Measurements from ENCODE around the gene ALK. TPM values are rescaled to one million over a fixed set of nuclear protein-coding genes. Genes with fewer than 3 reads are reported as not detected.
A peak's percentile ranks its signal among the peaks of the same experiment; 100 is the strongest.

Gene ALK
- not detected for total RNA-seq
- long read RNA-seq = 0 reads

DNA sequence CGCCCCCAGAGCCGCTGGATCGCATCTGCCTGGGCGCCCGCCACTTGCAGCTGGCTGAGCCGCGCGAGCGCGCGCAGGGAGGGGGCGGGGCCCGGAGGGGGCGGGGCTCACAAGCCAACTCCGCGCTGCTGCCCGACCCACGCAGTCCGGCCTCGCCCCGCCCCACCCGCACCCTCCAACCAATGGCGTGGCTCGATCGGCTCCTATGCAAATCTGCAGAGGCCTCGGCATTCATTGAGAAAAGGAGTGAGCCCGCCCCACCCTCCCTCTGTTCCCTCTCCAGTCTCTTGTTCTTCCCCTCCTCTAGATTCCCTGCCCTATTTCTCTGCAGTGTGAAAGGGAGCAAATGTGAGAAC, at the start of gene ALK:
ALK (minus strand) TSS at position 27 of the 356 bp plus-strand sequence. CDS start 927 bp downstream, outside the sequence.
- intact Hi-C loops (cut with micrococcal nuclease) = loop anchor here (5.0 kb wide), 1 partner anchor 106 kb away; no protein-coding TSS in a partner anchor
- ATAC-seq = peak; percentile 99
- DNase-seq = peak; percentile 92

DNA sequence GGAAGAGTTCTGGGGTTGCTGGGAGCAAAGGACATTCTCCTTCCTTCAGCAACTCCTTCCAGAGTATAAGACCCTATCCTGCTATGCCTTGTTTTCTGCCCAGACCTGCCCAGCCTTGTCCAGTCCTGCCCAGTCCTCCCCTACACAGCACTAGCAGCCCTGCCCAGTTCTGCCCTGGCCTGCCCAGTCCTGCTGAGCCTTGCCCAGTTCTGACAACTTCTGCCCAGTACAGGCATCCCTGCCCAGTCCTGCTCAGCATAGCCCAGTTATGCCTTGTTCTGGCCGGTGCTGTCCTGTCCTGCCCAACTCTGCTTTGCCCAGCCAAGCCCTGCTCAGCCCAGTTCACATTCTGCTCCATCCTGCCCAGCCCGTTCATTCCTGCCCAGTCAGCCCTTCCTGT, 44.9 kb upstream of the ALK start:
- ATAC-seq (no peak), DNase-seq (no peak)
- intact Hi-C loops (cut with micrococcal nuclease) = no loop called here

DNA sequence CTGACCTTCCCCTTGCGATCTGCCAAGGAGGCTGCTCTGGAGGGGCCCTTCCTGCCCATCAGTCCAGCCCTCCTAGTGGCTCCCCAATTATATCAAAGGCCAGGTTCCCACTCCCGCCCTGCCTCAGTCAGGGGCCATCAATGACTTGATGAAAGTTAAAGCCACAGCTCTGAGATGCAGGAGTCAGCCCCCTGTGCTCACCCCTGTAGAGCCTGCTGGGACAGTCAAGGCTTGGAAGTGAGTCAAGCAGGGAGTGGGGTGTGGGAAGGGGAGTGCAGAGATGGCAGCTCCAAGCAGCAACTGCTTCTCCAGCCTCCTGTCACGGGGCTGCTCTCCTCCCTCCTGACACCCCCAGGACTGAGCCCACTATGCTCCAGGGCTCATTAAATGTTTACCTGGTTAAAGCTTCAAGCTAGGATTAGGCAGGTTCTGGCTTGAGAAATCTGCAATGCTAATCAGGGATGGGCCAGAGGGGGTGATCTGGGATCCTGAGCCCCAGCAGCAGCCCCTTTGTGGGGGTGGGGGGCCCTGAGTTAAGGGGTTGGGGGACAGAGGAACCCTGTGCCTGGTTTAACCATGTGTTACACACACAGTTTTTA, 42.7 kb upstream of the ALK start:
- DNase-seq (no peak), ATAC-seq (no peak)
- intact Hi-C loops (cut with micrococcal nuclease) = no loop called here

DNA sequence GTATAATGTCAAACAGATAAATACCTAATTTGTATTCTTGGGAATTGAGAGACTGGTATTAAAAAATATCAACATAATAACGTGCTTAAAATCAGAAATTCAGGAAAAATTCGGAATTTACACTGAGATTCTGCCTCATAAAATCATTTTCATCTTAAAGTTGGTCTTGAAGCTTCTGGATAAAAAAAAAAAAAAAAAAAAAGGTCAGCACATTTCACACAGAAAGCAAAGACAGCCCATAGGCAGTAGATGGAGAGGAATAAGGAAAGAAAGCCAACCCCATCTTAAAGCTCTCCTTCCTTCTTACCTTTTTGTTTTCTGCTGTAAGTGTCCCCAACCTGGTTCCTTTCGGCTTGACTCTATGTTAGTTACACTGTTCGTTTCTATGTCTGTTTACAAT, 41.5 kb upstream of the ALK start:
- intact Hi-C loops (cut with micrococcal nuclease) = no loop called here
- ATAC-seq (no peak), DNase-seq (no peak)

DNA sequence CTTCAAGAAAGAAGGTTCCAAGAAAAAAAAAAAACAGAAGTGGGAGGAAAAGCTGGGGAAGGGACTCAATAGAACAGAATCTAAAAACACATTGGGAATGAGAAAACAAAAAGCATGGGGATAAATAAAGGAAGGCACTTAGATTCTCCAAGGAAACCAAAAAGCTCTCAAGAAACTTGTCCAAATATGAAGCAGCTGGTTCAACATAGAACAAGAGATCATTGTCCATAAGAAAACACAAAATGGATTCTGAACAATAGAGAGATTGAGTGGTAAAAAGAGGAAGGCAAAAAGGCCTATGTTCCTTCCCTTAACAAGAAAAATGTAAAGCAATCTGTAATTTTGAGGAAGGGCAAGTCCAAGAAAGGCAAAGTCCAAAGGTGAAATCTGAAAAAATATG, 32.9 kb upstream of the ALK start:
- ATAC-seq (no peak), DNase-seq (no peak)
- intact Hi-C loops (cut with micrococcal nuclease) = no loop called here

DNA sequence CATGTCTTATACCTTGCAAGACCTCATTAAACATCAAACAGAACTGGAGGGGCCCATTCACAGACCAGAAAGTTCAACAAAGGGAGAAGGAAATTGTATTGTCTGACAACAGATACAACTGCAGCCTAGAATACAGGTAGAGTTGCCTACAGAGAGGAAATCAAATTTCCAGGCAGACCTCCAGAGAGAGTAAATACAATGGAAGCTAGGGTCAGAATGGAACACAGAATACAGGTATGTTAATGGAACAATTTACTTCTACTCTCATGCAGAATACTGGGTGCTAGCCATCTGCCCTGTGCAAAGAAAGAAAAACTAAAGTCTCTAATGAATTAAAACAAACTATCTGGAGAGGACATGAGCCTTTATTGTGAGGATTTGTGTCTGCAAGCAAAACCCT, 31.6 kb upstream of the ALK start:
- intact Hi-C loops (cut with micrococcal nuclease) = no loop called here
- no peak for ATAC-seq
- no peak for DNase-seq

DNA sequence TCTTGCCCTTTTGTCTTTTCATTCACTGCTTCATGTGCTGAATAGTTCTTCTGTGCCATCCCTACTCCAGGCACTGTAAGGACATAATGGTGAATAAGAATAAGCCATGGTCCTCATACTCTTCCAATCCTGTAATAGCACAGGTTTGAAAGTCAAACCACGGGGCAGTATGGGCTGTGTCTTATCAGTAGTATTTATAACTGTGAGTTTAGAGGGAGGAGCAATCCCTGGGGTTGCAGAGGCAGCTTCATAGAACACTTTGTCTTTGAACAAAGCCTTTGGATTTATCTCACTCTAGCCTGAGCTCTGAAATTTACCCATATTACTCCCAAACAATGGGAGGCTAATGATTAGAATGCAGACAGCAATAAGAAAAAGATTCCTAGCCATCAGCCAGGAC, 30.2 kb upstream of the ALK start:
- peak; percentile 95 for ATAC-seq
- intact Hi-C loops (cut with micrococcal nuclease) = no loop called here
- DNase-seq = no peak

DNA sequence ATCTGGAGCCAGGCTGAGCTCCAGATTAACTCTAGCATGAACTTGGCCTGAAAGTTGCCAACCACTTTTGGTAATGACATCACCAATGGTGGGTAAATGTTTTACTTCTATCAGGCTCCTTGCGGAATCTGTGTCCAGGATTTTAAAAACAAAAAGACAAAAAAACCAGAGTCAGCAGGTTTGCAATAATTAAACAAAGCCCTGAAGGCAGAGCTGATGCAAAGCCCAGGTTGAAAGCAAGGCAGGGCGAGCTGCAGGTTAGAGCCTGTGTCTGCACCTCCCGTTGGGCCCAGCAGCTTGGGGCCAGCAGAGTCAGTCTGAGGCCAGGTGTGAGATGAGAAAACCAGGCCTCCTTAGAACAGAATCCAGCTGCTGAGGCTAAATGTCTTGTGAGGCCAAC, 29.1 kb upstream of the ALK start:
- intact Hi-C loops (cut with micrococcal nuclease) = no loop called here
- no peak for DNase-seq
- ATAC-seq = no peak

DNA sequence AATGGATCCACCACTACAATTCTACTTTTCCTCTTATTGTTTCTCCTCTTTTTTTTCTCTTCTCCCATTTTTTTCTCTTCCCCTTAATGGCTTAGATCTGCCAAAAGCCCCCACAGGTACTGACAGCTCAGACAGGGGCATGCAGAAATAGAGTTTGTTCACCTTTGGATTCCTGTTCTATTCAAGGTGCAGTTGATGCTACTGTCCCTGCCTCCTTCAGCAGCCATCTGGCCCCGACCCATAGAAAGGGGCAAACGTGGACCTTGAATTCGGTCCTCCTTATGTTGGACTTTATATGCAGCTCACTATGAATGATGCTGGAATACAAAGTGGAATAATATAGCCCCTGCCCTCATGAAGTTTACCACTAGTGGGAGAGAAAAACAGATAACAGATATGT, 27.7 kb upstream of the ALK start:
- intact Hi-C loops (cut with micrococcal nuclease) = no loop called here
- ATAC-seq = no peak
- DNase-seq = no peak

DNA sequence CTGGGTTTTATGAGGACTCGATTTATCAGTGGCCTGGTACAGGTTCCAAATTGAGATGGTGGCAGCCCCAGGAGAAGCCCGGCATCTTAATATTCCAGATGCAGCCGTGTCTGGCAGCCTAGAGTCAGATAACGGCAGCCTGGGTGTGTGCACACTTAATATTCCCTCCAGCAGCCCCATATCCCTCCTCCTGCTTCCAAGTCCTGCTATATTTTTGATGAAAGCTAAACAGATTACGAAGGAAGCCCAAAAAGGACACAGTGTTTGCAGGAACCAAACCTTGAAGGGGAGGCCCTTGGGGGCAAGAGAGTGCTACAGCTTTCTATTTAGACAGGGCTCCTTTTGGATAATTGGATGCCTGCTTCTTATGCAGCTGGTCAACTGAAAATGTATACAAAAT, 25.1 kb upstream of the ALK start:
- ATAC-seq (no peak), DNase-seq (no peak)
- intact Hi-C loops (cut with micrococcal nuclease) = no loop called here

DNA sequence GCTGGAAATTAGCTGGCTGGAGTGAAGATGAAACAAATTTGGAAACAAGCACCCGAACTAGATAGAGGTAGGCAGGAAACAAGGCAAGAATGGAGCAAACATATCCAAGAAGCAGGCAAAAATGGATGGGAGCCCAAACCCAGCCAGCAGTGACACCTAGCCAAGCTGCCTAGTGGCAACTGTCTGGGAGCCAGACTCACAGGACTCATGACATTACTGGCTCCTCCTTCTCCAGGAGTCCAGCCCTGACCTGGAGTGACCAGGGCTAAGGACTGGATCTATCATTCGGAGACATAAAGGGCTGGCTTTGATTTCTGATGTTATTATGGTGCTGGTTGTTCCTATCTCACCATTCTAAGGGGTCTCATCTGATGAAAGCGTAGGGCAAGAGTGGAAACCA, 21.3 kb upstream of the ALK start:
- DNase-seq (no peak), ATAC-seq (no peak)
- intact Hi-C loops (cut with micrococcal nuclease) = no loop called here

DNA sequence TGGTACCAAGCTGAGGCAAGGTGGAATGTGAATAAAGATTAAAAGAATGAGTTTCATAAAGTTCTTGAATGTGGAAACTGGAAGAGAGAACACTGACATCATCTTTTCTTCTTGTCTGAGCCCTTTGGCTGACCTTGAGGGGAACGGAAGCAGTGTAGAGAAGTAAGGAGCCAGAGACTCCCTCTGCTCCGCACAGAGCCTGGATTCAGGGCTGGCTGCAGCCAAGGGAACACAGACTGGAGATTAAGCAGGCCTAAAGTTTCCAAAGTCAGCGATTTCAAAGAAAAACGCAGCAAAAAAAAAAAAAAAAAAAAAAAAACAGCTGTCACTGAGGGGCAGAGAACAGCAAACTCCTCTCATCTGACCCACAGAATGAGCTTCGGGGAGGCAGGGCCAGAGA, 19.3 kb upstream of the ALK start:
- ATAC-seq = peak; percentile 94
- intact Hi-C loops (cut with micrococcal nuclease) = no loop called here
- DNase-seq = peak; percentile 53

DNA sequence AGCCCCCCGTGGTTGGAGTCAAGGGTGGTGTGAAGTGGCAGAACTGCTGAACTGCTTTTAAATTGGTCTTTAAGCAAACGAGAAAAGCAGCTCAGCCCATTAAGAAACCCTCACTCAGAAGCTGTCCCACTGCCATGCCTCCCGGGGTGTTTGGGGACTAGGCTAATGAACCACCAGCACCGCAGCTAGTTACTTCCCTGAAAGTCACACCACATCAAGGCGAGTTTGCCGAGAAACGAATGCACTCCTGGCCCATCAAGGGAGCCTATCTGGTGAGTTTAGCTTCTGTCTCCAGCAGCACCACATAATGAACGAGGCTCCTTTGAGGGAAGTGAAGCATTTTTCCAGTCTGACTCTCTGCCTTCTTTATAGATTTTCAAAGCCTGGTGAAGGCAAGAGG, 14.6 kb upstream of the ALK start:
- no peak for ATAC-seq
- intact Hi-C loops (cut with micrococcal nuclease) = no loop called here
- no peak for DNase-seq

DNA sequence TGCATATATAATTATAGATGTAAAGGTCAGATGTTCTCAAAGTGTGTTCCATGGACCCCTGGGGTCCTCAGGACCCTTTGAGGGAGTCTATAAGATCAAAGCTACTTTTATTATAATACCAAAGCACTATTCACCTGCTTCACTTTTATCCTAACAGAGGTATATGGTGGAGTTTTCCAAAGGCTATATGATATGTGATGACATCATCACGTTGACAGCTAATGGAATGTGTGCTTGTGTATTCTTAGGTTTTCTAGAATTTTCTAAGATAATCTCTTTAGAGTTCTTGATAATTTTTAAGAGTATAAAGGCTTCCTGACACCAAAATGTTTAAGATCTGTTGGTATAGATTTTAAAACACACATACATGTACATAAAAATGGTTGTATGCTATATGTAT, 10.4 kb upstream of the ALK start:
- intact Hi-C loops (cut with micrococcal nuclease) = no loop called here
- no peak for ATAC-seq
- no peak for DNase-seq

DNA sequence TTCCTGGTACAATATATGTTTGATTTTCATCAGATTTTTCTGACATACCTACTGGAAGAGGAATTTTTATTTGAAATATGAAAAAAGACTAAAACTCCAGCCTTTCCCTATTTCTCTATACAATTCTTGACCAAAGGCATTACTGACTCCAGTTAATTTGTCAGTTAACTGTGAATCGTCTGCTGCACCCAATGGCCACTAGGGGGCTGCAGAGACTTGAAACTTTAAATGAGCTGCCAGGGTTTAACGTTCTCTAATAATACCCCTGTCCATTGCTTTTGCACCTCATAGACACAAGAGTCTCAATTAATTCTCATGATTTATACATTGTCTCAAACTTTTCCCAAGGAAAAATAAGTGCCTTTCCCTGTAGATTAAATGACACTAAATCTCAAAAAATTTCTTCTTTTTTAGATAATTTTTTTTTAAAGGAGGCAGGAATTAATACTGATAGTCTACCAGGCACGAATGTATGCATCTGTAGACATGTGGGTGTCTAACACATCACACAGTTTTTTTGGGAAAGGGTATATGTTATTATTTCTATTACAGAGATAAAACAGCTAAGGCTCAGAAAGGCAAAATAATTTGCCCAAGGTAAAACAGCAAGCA, 1.8 kb upstream of the ALK start:
- intact Hi-C loops (cut with micrococcal nuclease) = loop anchor here (5.0 kb wide), 1 partner anchor 104 kb away; no protein-coding TSS in a partner anchor
- ATAC-seq = peak; percentile 29
- DNase-seq = peak; percentile 70

DNA sequence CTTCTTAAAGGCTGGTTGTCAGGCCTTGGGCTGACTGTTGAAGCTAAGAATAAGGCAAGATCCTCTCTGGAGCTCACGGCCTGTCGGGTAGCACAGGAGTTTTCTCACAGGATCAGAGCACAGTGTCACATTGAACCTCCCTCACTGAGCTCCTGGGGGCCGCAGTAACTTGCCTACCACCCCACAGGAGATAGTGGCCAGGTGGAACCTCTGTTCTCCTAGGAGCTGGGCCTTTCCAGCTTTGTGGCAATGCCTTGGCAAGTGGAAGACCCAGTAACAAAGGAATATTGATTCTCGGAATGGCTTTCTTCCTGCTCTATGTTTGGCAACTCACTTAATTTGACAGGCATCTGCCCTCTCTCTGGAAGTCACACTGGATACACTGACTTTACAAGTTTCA, 1.2 kb upstream of the ALK start:
- intact Hi-C loops (cut with micrococcal nuclease) = loop anchor here (5.0 kb wide), 1 partner anchor 105 kb away; no protein-coding TSS in a partner anchor

DNA sequence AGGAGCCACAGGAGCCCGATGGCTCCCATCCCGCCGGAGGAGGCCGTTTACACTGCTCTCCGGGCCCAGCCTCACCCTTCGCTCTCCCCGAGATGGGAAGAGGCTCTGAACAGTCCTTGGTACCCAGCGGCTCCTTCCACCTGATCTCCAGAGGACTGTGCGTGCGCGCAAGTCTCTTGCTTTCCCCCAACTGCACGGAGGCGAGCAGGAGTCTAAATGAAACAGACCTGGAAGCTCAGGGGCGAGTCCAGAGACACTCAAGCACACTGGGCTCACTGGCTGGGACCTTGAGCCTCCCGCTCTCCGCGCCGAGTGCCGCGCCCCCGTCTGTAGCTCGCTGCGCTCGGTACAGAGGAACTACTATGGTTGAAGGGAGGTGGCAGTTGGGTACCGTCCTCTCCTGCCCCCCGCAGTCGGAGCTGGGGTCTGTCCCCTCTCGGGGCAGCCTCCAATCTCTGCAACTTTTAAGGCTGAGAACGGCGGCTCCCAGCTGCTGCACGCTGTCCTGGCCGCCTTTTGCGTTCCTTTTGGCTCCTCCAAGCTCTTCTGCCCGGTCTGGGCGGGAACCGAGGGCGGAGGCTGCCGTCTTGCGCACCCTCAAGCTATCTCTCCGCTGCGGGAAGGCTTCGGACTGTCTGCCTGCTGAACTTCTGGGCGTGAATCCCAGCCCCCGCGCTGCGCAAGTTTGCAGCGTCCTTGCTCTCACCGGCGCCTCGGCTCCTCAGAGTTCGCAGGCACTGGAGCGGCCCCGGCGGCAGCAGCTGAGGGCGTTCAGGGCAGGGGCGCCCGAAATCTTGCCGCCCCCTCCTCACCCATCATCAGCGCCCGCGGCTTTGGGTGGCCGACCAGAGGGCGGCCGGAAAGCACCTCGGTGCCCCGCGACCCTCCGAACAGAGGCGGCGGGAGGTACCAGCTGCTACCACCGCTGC, 491 bp downstream of the ALK start:
- intact Hi-C loops (cut with micrococcal nuclease) = loop anchor here (5.0 kb wide), 1 partner anchor 106 kb away; no protein-coding TSS in a partner anchor
- DNase-seq = peak; percentile 29
- peak; percentile 20 for ATAC-seq

More for the DNA sequence above, 1.2 kb upstream of the ALK start:
- DNase-seq = no peak
- no peak for ATAC-seq

DNA sequence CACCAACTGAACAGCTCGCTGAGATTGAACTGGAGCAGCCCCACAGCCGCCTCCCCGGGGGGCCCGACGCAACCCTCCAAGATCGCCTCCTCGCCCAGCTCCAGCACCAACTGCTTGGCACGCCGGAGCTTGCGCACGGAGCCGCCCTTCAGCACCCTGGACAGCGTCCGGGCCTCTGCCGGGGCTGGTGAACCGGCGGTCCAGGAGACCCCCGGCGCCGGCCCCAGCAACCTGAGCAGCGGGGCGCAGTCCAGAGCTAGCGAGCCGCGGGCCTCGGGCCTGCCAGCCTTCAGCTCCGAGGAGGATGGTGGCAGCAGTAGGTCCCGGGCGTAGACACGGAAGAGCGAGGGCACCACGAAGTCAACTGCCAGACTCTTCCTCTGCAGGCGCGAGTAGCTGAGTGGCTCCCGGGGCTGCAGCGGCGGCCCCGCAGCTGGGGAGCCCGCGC, 1.2 kb downstream of the ALK start:
- ATAC-seq (peak; percentile 64), DNase-seq (peak; percentile 78)
- intact Hi-C loops (cut with micrococcal nuclease) = loop anchor here (5.0 kb wide), 1 partner anchor 107 kb away; no protein-coding TSS in a partner anchor

DNA sequence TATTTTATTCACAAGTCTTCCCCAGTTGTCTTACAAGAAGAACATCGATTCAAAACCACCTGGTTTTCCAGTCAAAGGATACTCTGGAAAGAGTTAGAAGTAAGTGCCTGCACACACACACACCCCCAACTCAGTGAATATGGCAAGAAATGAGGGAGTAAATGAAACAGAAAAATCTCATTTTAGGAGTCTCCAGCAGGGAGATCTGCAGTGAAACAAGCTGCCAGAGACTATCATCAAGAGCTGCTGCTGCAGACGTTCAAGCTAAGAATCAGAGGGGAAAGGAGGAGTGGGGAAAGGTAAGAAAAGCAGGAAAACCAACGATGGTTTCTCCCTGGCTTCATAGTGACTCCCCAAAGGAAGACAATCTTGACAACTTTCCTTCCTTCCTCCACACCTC, 2.4 kb downstream of the ALK start:
- ATAC-seq (no peak), DNase-seq (no peak)
- intact Hi-C loops (cut with micrococcal nuclease) = no loop called here

DNA sequence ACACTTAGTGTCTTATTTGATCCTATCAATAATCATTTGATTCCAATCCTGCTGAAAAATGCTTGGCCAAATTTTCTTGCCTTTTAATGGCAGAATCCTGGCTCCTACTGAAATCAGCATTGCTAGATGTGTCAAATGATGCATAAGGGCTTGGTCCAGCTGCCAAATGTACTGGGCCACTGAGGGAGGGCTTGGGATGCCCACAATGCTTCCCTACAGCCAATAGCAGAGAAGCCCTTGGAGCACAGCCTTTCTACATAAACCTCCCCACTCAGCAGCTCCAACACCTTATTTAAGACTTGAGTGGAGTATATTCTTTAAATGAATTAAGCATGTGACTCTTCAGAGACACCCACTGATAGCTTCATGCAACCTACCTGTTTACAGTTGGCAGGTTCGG, 3.6 kb downstream of the ALK start:
- intact Hi-C loops (cut with micrococcal nuclease) = no loop called here
- DNase-seq = no peak

More for the DNA sequence above, 3.6 kb downstream of the ALK start:
- no peak for ATAC-seq

Data from left ventricle myocardium superior (tissue), 1 donor.